Spinal cord (tissue), 10 donors: Measurements from ENCODE around the gene SLC22A4. TPM values are rescaled to one million over a fixed set of nuclear protein-coding genes. Genes with fewer than 3 reads are reported as not detected.

Source experiments
- DNase-seq, 6 donors: peaks; one replicate each; pipeline versions ENCODE4 v3.0.0 to v3.0.0-alpha.2; 2013 to 2015; ENCODE audit warnings: low spot score in 6 of 6, low read depth in 4 of 6
- H3K27ac ChIP-seq: one replicate; pipeline ENCODE4 v1.5.1; 2013; ENCODE audit warnings: low read depth, low read length, control low read depth
- H3K27me3 ChIP-seq: one replicate; pipeline ENCODE4 v1.6.1; 2013; ENCODE audit warnings: low read length; ENCODE audit not compliant: control insufficient read depth, insufficient read depth
- H3K36me3 ChIP-seq: one replicate; pipeline ENCODE4 v1.6.1; 2013; ENCODE audit warnings: low read length; ENCODE audit not compliant: control insufficient read depth, insufficient read depth
- H3K4me1 ChIP-seq: one replicate; pipeline ENCODE4 v1.6.1; 2013; ENCODE audit warnings: low read length; ENCODE audit not compliant: control insufficient read depth, insufficient read depth
- H3K4me3 ChIP-seq: one replicate; pipeline ENCODE4 v1.5.1; 2013; ENCODE audit warnings: low read depth, low read length, control low read depth
- H3K9me3 ChIP-seq: one replicate; pipeline ENCODE4 v1.6.1; 2013; ENCODE audit warnings: low read length; ENCODE audit not compliant: control insufficient read depth, insufficient read depth
- WGBS: methylation state at CpG from one replicate; pipeline ENCODE4 v1.1.5; 2013; ENCODE audit warnings: missing lambda C conversion rate; ENCODE audit not compliant: insufficient coverage; 5-methylcytosine and 5-hydroxymethylcytosine counted together
- polyA plus RNA-seq, 2 donors: library from polyadenylated mRNA; unstranded; fragments of 120-200 nt; gene quantifications; one replicate each; pipeline ENCODE4 v1.2.1, GENCODE V29; 2013; ENCODE audit not compliant: insufficient read length in 2 of 2
- total RNA-seq, 2 donors: library from RNA; depleted of rRNA in 1 of 2; stranded (reverse); fragments of 120-200 nt in 1 of 2; fragments of >200 nt in 1 of 2; gene quantifications; one replicate each; pipeline versions ENCODE4 v1.2.3 to v1.2.4, GENCODE V29; 2013 to 2014
- donor health status: healthy.

SLC22A4 gene
- total and polyA plus RNA-seq, 4 donors = 4.0 to 8.7 (median 7.7) TPM

- Histone ChIP-seq H3K36me3 (peaks cover 14% of the 10 kb centered on the region), H3K4me3 (no peak overlapping the region), H3K27ac (no peak overlapping the region), H3K27me3 (no peaks in the 10 kb centered on the region), H3K9me3 (no peaks in the 10 kb centered on the region), H3K4me1 (peaks cover 17% of the 10 kb centered on the region)
- DNase-seq = no peak
- WGBS = no CpG with 5 or more reads among the region's 1 CpG
Measured at GRCh38 chr5:132383261-132383660, 89.1 kb downstream of the SLC22A4 start.

GRCh38 chr5:132383984-132384383, 89.8 kb downstream of the SLC22A4 start:
- Histone ChIP-seq H3K4me1 (peaks cover 17% of the 10 kb centered on the region), H3K36me3 (peaks cover 10% of the 10 kb centered on the region), H3K27me3 (no peaks in the 10 kb centered on the region), H3K9me3 (no peaks in the 10 kb centered on the region), H3K4me3 (no peak overlapping the region), H3K27ac (no peak overlapping the region)
- 83% methylated on average over 1 of the region's 5 CpGs for WGBS
- DNase-seq = no peak

GRCh38 chr5:132384506-132385050, 90.4 kb downstream of the SLC22A4 start:
- H3K4me3 ChIP-seq = no peak overlapping the region
- no peak for DNase-seq
- H3K27ac ChIP-seq = no peak overlapping the region
- H3K4me1 ChIP-seq = peaks cover 17% of the 10 kb centered on the region
- peaks cover 16% of the 10 kb centered on the region for H3K36me3 ChIP-seq
- H3K9me3 ChIP-seq = no peaks in the 10 kb centered on the region
- no peaks in the 10 kb centered on the region for H3K27me3 ChIP-seq
- 72% methylated on average over 3 of the region's 4 CpGs for WGBS

- Histone ChIP-seq H3K4me3 (no peak overlapping the region), H3K9me3 (no peaks in the 10 kb centered on the region), H3K4me1 (peaks cover 17% of the 10 kb centered on the region), H3K36me3 (peaks cover 20% of the 10 kb centered on the region), H3K27ac (no peak overlapping the region), H3K27me3 (no peaks in the 10 kb centered on the region)
- peak in 2 of 6 donors; percentile 77 to 78 for DNase-seq
- 58% methylated on average over 9 of the region's 9 CpGs for WGBS
Measured at GRCh38 chr5:132385326-132386105, 91.3 kb downstream of the SLC22A4 start.

- 41% methylated on average over 5 of the region's 10 CpGs for WGBS
- H3K4me3 ChIP-seq = no peak overlapping the region
- peak in 2 of 6 donors; percentile 74 to 75 for DNase-seq
- H3K9me3 ChIP-seq = no peaks in the 10 kb centered on the region
- peaks cover 17% of the 10 kb centered on the region for H3K4me1 ChIP-seq
- no peaks in the 10 kb centered on the region for H3K27me3 ChIP-seq
- peaks cover 23% of the 10 kb centered on the region for H3K36me3 ChIP-seq
- H3K27ac ChIP-seq = peak overlapping the region; percentile 68
Measured at GRCh38 chr5:132386644-132387286, 92.6 kb downstream of the SLC22A4 start.

GRCh38 chr5:132387640-132388117, 93.5 kb downstream of the SLC22A4 start:
- 53% methylated on average over 3 of the region's 4 CpGs for WGBS
- no peak overlapping the region for H3K4me3 ChIP-seq
- peak in 1 of 6 donors; percentile 82 for DNase-seq

GRCh38 chr5:132388244-132389050, 94.3 kb downstream of the SLC22A4 start:
- peak in 1 of 6 donors; percentile 57 for DNase-seq
- peak overlapping the region; percentile 77 for H3K27ac ChIP-seq
- no peaks in the 10 kb centered on the region for H3K27me3 ChIP-seq
- no peak overlapping the region for H3K4me3 ChIP-seq
- 45% methylated on average over 4 of the region's 8 CpGs for WGBS
- H3K4me1 ChIP-seq = peaks cover 17% of the 10 kb centered on the region
- H3K9me3 ChIP-seq = no peaks in the 10 kb centered on the region
- peaks cover 28% of the 10 kb centered on the region for H3K36me3 ChIP-seq

More at GRCh38 chr5:132387640-132388117, 93.5 kb downstream of the SLC22A4 start:
- Histone ChIP-seq H3K9me3 (no peaks in the 10 kb centered on the region), H3K36me3 (peaks cover 23% of the 10 kb centered on the region), H3K27ac (peak overlapping the region; percentile 77), H3K27me3 (no peaks in the 10 kb centered on the region), H3K4me1 (peaks cover 17% of the 10 kb centered on the region)

- H3K4me1 ChIP-seq = peaks cover 17% of the 10 kb centered on the region
- no peak overlapping the region for H3K4me3 ChIP-seq
- peaks cover 31% of the 10 kb centered on the region for H3K36me3 ChIP-seq
- H3K27ac ChIP-seq = peak overlapping the region; percentile 77
- no peak for DNase-seq
- no peaks in the 10 kb centered on the region for H3K27me3 ChIP-seq
- no peaks in the 10 kb centered on the region for H3K9me3 ChIP-seq
- WGBS = 100% methylated on average over 1 of the region's 1 CpG
Measured at GRCh38 chr5:132389051-132389331, 94.8 kb downstream of the SLC22A4 start.

- Histone ChIP-seq H3K9me3 (no peaks in the 10 kb centered on the region), H3K4me3 (no peak overlapping the region), H3K36me3 (peaks cover 29% of the 10 kb centered on the region), H3K4me1 (peaks cover 17% of the 10 kb centered on the region), H3K27me3 (no peaks in the 10 kb centered on the region), H3K27ac (peak overlapping the region; percentile 77)
- whole genome bisulfite sequencing = 96% methylated on average over 9 of the region's 10 CpGs
- DNase-seq = no peak
Measured at GRCh38 chr5:132389585-132390286, 95.5 kb downstream of the SLC22A4 start.
